COLO668 (cell line): ENCODE data around the gene HEPHL1.
A peak's percentile ranks its signal among the peaks of the same experiment; 100 is the strongest.

Source experiments
- DNase-seq: peaks from one replicate; lab custom pipeline; 2025; ENCODE audit not compliant: unreplicated experiment; lab: John Stamatoyannopoulos, UW

Gene HEPHL1

DNA sequence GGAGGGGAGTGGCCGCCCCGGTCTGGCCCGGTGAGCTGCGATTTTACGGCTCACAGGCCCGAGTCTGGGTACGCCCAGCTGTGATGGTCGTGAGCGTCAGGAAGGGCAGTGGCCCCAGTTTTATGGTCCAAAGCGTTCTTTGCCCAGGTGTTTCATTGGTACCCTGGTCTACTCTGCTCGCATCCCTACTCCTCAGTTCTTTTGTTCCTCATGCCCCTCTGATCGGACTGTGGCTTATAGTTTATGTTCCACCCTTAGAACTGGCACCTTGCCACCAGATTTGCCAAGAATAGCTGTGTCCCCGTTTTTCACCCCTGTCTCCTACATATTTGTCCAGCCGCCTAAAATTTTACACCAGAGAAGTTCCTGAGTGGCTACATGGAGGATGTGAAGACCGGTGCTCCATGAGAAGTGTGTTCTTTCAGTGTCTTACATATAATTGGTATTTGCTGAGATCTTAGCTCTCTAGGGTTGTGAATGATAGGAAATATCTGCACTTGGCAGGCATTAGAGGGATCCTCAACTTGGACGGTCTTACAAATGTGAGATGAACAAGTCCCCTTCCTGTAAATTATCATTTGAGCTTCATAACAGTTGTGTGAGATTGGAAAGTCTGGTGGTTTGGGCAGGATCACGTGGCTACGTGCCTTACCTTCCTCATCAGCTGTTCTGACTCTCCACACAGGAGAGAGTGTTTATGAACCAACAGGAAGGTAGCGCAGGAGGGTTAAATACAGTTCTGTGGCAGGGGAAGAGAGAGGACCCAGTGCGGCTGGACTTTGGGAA lies 108.6 kb downstream of the HEPHL1 start:
- no peak for DNase-seq

DNA sequence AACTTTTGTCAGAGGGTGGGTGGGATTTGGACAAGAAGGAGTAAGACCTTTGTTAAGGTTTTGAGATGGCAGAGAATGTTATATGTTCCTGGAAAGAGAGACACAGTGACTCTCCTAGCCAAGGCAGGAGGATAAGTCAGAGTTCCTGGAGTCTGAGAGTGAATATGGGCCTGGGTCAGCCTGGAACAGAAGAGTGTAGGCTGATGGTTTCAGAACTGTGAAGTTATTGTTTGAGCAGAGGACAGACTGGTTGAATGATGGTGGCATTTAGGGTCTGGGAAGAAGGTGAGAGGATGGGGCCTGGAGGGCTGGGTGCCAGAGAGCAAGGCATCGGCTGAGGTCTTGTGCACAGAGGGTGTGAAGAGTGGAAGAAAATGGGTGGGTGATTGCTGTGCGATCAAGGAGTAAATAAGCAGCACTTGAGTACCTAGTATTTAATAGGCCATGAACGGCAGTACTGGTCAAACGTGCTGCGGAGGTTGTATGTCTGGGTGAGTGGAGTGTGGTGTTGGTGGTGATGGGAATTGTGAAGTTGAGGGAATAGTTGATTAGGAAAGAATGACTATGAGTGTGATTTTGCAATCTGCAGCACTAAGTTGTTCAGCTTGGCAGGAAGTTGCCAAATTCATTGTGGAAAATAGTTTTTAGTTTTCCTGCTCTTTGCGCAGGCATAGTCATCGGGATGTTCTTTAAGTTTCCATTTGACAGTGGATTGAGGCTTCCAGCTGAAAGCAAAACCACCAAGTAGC lies 109.3 kb downstream of the HEPHL1 start:
- DNase-seq: no peak

DNA sequence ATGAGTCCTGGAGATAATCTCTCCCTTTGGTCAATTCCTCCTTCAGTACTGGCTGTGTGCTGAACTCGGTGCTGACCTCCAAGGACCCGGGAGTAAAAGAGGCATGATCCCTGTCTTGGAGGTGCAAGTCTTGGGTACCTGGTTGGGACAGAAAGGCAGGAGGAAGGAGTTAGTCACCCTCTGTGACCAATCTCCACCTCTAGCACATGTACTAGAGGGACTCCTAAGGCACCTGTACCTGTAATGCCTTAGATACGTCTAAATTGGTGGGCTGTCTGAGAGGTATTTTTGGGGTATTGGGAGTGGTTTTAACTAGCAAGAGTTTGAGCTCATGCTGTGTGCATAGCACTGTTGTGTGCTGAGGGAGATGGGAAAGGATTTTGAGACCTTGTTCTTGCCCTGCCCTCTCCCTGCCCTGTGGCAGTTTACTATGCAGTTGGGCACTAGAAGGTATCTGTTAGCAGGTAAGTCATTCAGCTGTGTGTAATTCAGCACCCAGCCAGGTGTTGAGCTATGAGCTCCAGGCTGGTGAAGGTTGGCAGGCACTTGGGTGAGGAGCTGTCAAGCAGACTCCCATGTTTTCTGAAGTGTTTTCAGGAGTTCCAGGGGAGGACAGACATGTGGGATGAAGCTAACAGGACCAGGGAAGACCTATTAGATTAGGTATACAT lies 110.0 kb downstream of the HEPHL1 start:
- DNase-seq: peak; percentile 40

DNA sequence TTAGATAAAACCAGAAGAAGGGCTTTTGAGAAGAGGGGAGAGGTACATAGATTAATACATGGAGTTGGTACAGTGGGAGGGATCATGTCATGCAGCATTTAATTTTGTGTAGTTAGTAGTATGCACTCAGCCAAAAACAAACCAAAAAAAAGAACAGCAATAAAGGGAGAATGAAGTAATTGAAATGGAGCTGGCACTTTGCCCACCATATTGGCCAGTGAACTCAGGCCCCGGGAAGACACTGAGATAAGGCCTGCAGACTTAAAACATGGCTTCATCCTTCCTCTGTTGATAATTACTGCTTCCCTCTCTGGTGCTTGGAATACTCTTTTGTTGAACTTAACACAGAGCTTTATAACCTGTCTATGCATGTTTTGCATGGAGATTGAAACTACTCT lies 110.6 kb downstream of the HEPHL1 start:
- no peak for DNase-seq

DNA sequence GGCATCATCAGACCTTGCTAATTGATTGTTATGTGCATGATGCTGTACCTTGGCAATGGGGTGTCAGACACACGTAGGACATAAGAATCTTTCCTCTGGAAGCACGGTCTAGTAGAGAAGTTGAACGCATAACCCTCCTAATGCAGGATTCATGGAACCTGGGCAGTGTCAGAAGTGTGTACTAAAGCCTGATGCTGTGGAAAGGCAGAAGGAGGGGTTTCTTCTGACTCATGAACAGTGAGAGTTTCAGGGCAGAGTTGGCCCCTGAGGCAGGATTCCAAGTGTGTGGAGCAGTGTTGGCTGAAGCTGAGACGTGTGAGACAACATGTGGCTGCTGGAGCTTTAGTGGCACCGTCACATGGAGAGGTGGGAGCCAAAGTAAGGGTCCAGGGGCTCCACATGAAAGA lies 111.0 kb downstream of the HEPHL1 start:
- DNase-seq: no peak

DNA sequence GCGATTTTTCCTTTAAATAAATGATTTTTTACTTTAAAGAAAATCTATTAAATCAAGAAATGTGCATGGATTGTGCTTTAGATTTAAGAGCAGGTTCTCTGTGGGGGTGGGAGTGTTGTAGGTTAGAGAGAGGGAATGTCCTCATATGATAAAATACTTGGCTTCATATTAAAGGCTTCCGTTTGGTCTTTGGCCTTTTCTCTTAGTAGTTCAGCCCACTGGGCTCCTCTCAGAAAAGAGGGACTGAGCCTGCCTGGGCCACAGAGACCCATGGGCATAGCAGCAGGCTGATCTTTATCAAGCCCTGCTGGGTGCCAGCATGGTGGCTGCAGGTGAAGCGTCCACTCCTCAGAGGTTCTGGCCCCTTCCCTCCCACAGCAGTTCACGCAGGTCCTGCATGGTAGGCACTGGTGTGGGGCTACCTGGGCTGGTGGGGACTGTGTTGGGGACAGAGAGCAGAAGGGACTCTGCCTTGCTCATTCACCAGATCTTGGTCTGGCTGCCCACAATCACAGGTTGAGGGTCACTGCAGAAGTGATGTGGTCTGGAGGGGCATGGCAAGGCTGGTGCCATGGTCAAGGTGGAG lies 111.8 kb downstream of the HEPHL1 start:
- no peak for DNase-seq

DNA sequence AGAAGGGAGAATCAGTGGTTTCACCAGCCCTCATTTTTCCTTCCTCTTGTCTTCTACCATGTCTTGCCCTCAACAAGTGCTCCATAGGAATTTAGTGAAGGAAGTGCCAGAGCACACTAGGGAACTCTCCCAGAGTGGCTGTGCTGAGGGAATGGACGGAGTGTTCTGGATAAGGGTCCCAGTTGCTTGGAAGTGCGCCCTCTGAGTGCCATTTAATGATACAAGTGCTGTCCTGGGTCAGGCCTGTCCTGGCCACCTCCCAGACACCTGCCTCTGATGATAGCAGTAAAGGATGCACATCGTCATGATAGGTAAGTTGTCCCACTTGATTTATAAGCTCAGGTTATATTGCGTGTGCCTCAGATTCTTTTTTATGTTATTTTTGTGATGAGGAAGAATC lies 112.6 kb downstream of the HEPHL1 start:
- no peak for DNase-seq

DNA sequence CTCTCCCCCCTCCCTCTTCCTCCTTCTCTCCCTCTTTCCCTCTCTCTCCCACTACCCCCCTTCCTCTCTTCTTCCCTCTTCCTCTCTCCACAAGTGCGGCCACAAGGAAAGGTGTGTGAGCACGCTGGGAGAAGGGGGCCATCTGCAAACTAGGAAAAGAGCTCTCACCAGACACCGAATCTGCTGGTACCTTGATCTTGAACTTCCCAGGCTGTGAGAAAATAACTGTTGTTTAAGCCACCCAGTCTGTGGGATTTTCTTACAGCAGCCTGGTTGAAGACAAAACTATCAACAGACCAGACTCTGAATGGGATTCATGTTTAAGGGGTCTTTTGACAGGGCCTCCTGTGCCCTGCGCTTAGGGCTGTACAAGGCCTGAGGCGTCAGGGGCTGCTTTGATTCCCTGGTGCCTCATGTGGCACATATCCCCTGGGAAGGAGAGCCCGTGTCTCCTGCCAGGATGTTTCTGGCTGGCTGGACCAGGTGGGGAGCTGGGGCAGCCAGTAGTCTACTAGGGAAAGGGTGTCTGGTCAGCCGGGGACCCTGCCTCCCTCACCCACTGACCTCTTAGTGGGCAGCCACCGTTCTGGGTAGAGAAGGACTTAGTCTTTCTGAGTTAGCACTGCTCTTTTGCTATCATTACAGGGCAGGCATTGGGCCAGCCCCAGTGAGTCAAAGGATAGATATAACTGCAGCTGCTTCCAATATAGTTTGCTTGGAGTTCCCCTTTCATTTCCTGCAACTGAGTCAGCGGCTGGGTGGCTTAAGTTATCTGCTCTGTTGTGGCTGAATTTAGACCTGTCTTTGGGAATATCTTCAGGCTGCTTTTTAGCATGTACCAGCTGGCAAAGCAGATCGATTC lies 113.7 kb downstream of the HEPHL1 start:
- DNase-seq: no peak

DNA sequence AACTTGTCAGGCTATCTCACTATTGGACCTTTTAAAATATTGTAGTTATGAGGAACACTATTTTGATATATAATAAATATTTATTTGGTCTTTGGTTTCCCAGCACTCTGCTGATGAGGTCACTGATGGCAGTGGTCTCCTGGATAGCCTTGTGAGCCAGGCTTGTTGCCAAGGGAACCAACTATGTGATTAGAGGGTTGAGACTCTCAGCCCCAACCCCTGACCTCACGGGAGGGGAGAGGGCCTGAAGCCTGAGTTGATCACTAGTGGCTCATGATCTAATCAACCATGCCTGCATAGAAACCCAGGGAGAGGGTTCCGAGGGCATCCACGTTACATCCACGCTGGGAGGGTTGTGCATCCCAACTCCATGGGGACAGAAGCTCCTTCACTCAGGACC lies 118.3 kb downstream of the HEPHL1 start:
- no peak for DNase-seq

DNA sequence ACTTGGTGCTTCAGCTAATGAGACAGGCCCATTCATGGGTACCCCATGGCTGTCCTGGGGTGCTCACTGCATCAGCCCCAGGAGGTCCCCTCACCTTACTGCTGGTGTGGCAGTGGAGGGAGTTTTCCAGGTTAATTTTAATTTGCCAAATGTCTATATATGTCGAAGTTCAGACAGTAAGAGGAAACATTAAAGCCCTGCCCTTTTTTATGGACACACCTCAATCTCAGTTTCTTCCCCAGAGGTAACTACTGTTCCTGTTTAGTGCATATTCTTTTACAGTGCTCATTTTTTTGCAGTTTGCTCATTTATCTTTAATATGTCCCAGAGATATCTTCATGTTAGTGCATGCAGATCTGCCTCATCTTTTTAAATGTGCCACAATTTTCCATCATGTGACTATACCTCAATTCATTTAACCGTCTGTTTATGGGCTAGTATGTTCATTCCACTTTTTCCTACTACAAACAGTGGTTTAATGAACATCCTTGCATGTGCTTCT lies 119.1 kb downstream of the HEPHL1 start:
- DNase-seq: no peak

DNA sequence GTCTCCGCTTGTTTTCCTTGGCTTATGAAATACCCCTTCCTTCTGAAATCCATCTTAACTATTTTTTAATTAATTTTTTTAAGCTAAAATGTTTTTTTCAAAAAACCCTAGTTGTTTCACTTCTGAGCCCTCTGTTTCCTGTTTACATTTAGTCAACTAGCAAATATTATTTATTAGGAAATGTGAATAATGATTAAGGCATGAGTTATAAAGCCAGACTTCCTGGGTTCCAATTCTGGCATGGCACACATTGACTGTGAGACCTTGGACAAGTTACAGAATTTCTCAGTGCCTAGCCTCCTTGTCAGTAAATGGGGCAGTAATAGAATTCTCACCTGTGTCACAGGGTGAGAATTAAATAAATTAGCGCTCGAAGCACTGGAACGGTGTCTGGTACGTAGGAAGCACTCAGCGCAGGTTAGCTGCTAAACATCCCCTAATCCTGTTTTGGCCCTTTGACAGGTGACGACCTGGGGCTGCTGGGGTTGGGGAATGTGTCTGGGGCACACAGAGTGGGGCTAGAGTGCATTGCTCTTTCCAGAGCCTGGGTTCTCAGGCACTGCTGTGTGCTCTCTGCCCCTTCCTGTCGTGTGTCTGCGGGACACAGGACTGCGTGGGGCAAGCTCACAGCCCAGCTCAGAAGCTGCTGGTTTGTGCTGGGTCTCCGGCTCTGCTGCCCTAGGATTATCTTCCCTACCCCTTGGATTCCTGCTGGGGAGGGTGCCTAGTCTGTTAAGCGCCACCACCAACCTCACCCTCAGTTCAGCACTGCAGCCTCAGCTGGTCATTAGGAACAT lies 120.6 kb downstream of the HEPHL1 start:
- no peak for DNase-seq

DNA sequence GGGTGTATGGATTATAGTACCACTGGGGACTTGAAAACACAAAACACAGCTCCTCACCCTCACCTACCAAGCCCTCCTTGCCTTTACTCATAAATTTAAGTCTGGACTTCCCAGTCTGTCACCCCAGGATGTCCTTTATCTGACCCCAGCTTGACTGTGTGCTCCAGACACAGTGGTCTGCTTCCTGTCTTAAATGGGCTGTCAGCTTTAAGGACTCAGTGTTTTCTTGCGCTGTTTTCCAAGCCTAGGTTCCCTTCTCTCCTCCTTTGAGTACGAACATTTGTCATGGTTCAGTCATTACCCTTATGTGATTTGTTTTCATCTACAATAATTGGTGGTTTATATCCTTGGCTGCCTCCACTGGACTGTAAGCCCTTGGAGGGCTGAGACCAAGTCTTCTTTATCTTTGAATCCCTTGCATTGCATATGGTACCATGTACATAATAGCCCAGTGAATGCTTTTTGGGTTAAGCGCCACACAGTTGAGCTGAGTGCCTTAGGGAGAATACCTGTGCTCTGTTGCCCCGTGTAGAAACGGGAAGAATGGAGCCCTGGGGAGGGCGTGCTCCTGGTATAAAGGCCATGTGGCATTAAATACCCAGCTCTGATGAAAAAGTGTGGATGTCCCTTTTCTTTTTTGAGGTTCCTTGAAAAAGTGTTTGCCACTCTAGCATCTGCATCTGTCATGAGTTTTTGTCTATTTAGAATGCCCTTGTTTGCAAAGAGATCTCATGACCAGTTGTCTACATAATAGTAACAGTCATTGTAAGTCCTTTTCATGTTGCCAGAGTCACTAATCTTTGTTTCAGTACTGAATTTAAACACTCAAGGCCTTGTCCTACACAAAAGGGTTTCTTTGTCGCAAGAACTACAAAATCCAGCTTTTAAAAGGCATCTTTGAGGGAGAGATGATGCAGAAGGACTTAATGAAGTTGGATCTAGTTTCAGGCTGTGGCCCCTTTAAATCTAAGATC lies 121.4 kb downstream of the HEPHL1 start:
- DNase-seq: no peak

DNA sequence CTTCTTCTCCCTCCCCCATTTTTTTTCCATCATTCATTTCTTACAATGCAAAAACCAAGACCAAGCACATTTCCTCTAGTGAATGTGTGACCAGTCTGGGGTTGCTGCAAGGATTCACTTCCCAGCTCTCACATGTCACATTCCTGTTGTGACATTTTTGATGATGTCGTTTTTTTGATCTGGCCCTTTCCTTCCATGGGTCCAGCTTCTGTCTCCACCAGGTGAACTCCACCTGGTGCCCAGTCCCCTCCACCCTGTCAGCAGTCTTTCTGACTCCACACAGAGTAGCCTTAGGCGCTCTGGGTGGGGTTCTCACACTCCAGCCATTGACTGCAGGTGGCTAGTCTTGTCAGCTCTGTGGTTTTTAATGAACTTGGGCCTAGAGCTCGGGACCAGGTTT lies 123.1 kb downstream of the HEPHL1 start:
- DNase-seq: peak; percentile 18

DNA sequence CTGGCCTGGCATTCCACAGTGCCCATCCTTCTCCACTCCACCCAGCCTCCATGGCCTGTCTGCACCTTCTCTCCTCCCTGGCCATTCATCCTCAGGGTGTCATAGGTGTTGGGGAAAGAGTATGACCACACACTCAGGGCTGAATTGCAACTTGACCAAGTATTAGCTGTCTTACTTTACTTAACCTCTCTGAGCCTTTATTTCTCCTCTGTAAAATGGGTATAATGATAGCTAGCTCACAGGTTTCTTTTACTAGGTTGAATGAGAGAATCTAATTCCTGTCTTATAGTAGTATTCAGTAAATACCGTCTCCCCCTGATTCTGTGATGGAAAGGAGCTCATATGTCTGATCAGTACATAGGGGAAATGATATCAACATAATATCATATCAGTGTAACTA lies 123.5 kb downstream of the HEPHL1 start:
- no peak for DNase-seq

DNA sequence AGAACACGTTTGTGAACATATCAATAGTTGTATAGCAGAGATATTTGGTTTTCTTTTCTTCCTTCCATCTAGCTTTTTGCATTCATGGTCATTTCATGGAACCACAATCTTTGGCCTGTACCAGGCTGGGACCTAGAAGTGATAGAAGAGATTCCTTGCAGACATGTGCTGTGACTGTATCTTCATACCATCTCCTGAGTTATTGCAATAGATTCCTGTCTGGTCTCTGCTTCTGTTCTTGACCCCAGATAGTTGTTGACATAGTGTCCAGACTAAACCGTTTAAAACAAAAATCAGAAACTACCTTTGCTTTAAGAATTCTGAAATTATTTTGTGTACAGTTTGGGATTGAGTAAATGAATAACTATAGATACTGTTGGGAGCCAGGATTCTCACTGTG lies 124.3 kb downstream of the HEPHL1 start:
- no peak for DNase-seq

DNA sequence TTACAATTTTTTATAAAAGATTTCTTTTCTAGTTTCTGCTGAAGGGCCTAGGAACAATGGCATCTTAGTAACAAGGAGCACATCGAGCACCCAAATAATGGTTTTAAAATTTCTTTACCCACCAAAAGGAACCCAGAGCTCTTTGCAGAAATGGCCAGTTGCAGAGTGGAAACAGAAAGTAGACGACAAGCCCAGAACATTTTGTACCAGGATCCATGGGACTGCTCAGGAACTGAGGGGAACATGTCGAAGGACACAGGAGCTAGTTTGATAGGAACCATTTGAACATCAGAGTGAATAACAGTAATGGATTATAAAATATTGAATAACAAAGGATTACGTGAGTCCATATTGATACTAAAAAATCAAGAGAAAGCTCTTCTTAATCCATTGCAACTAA lies 124.8 kb downstream of the HEPHL1 start:
- DNase-seq: no peak

DNA sequence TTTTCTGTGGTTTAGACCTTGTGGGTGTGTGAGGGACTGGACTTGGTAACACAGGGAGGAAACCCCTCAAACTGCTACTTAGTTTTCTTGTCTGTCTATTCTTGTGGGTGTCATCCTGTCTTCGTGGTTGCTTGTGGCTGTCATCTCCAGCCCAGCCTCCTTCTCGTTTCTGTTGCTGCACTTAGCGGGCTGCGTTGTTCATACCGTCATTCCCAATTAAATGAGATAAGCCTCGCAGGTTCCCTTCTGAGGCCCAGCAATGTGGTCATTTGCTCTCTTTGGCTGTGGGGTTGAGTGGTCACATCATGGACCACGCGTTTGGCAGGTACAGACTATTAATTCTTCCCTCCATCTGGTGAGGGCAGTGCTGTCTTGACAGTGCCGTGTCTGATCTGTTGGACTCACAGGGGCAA lies 126.3 kb downstream of the HEPHL1 start:
- no peak for DNase-seq

DNA sequence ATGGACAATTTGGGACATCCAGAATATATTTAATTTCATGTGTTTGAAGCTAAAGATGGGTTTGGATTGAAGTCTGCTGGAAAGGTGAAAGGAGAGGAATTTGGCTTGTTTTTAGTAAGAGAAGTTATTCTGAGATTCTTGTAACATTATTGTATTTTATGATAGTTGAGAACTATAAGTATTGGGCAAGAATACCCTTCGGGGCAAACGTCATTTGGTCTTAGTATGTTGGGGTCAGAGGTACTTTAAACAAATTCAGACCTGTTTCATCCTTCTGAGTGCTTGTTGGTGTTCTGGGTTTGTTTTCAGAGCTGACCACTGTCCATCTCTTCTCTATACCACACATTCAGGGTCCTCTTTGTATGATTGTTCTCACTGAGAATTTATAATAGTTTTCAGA lies 127.0 kb downstream of the HEPHL1 start:
- no peak for DNase-seq
